ENCODE results near the gene MAGEA1.
"Not testable (repeated sequence)": the region's sequence is repeated elsewhere in the genome, so short reads cannot be mapped to it uniquely, and the experiment has no call there.

MAGEA1 gene

GRCh38 chrX:153179131-153179530 lies at the start of gene MAGEA1:
TSS of gene MAGEA1 (plus strand) at chrX:153179284. CDS start at chrX:153182390, 3,106 bp downstream.
- Mint-ChIP-seq H3K36me3 (ENCODE audit: low read depth) (no peaks in the 10 kb centered on the region), H3K4me3 (no peak within 1 kb of the TSS), H3K27ac (no peak within 1 kb of the TSS), H3K27me3 (ENCODE audit: low read depth) (no peaks in the 10 kb centered on the region), H3K4me1 (no peaks in the 10 kb centered on the region), H3K9me3 (peaks cover 2% of the 10 kb centered on the region)
- no peak for TF ChIP-seq CTCF (IDR thresholded peaks at IDR 0.05; ENCODE audit: unreplicated experiment in 3 of 3)

GRCh38 chrX:153132924-153133323 lies 46.2 kb upstream of the MAGEA1 start:
- not testable (repeated sequence) for H3K36me3 Mint-ChIP-seq (ENCODE audit: low read depth); H3K4me1 Mint-ChIP-seq; H3K27me3 Mint-ChIP-seq (ENCODE audit: low read depth); H3K4me3 Mint-ChIP-seq; H3K27ac Mint-ChIP-seq; H3K9me3 Mint-ChIP-seq

- not testable (repeated sequence) for H3K9me3 Mint-ChIP-seq; H3K36me3 Mint-ChIP-seq (ENCODE audit: low read depth); H3K4me1 Mint-ChIP-seq; H3K27ac Mint-ChIP-seq; H3K27me3 Mint-ChIP-seq (ENCODE audit: low read depth); H3K4me3 Mint-ChIP-seq
These were observed 40.0 kb upstream of the MAGEA1 start for GRCh38 chrX:153139074-153139473.

- not testable (repeated sequence) for H3K27me3 Mint-ChIP-seq (ENCODE audit: low read depth); H3K4me3 Mint-ChIP-seq; H3K27ac Mint-ChIP-seq; H3K4me1 Mint-ChIP-seq; H3K36me3 Mint-ChIP-seq (ENCODE audit: low read depth); H3K9me3 Mint-ChIP-seq
These were observed 32.8 kb upstream of the MAGEA1 start for GRCh38 chrX:153146288-153146687.

- no peak overlapping the region for H3K27ac Mint-ChIP-seq
- no peaks in the 10 kb centered on the region for H3K36me3 Mint-ChIP-seq (ENCODE audit: low read depth)
- TF ChIP-seq CTCF (IDR thresholded peaks at IDR 0.05; ENCODE audit: unreplicated experiment in 3 of 3): no peak
- no peaks in the 10 kb centered on the region for H3K4me1 Mint-ChIP-seq
- H3K27me3 Mint-ChIP-seq (ENCODE audit: low read depth): no peaks in the 10 kb centered on the region
- no peak overlapping the region for H3K4me3 Mint-ChIP-seq
- peaks cover 8% of the 10 kb centered on the region for H3K9me3 Mint-ChIP-seq
These were observed 25.6 kb upstream of the MAGEA1 start for GRCh38 chrX:153153516-153153915.

GRCh38 chrX:153157450-153157849 lies 21.6 kb upstream of the MAGEA1 start:
- H3K27me3 Mint-ChIP-seq (ENCODE audit: low read depth): no peaks in the 10 kb centered on the region
- no peak for TF ChIP-seq CTCF (IDR thresholded peaks at IDR 0.05; ENCODE audit: unreplicated experiment in 3 of 3)
- H3K4me1 Mint-ChIP-seq: no peaks in the 10 kb centered on the region
- peaks cover 8% of the 10 kb centered on the region for H3K9me3 Mint-ChIP-seq
- H3K4me3 Mint-ChIP-seq: no peak overlapping the region
- H3K36me3 Mint-ChIP-seq (ENCODE audit: low read depth): no peaks in the 10 kb centered on the region
- no peak overlapping the region for H3K27ac Mint-ChIP-seq

GRCh38 chrX:153158319-153158718 lies 20.8 kb upstream of the MAGEA1 start:
- no peaks in the 10 kb centered on the region for H3K27me3 Mint-ChIP-seq (ENCODE audit: low read depth)
- TF ChIP-seq CTCF (IDR thresholded peaks at IDR 0.05; ENCODE audit: unreplicated experiment in 3 of 3): no peak
- H3K9me3 Mint-ChIP-seq: peaks cover 8% of the 10 kb centered on the region
- H3K4me1 Mint-ChIP-seq: no peaks in the 10 kb centered on the region
- H3K36me3 Mint-ChIP-seq (ENCODE audit: low read depth): no peaks in the 10 kb centered on the region
- no peak overlapping the region for H3K27ac Mint-ChIP-seq
- no peak overlapping the region for H3K4me3 Mint-ChIP-seq

- peaks cover 7% of the 10 kb centered on the region for H3K9me3 Mint-ChIP-seq
- no peak overlapping the region for H3K27ac Mint-ChIP-seq
- H3K36me3 Mint-ChIP-seq (ENCODE audit: low read depth): no peaks in the 10 kb centered on the region
- no peak for TF ChIP-seq CTCF (IDR thresholded peaks at IDR 0.05; ENCODE audit: unreplicated experiment in 3 of 3)
- no peaks in the 10 kb centered on the region for H3K4me1 Mint-ChIP-seq
- no peaks in the 10 kb centered on the region for H3K27me3 Mint-ChIP-seq (ENCODE audit: low read depth)
- no peak overlapping the region for H3K4me3 Mint-ChIP-seq
These were observed 17.1 kb upstream of the MAGEA1 start for GRCh38 chrX:153161952-153162351.

All from nephron (organoid).